HuH-7.5 (cell line): ENCODE measurements around the gene SPATA24.
"Not testable (repeated sequence)": the region's sequence is repeated elsewhere in the genome, so short reads cannot be mapped to it uniquely, and the experiment has no call there.

Experiments used
- DNase-seq: peaks from one replicate; pipeline ENCODE4 v3.0.0; 2011; ENCODE audit warnings: low spot score

The SPATA24 gene

GRCh38 chr5:139382807-139383206 lies 21.1 kb downstream of the SPATA24 start:
- peak; percentile 15 for DNase-seq

- peak; percentile 23 for DNase-seq
Observed at GRCh38 chr5:139381837-139382761, 21.8 kb downstream of the SPATA24 start.

DNA sequence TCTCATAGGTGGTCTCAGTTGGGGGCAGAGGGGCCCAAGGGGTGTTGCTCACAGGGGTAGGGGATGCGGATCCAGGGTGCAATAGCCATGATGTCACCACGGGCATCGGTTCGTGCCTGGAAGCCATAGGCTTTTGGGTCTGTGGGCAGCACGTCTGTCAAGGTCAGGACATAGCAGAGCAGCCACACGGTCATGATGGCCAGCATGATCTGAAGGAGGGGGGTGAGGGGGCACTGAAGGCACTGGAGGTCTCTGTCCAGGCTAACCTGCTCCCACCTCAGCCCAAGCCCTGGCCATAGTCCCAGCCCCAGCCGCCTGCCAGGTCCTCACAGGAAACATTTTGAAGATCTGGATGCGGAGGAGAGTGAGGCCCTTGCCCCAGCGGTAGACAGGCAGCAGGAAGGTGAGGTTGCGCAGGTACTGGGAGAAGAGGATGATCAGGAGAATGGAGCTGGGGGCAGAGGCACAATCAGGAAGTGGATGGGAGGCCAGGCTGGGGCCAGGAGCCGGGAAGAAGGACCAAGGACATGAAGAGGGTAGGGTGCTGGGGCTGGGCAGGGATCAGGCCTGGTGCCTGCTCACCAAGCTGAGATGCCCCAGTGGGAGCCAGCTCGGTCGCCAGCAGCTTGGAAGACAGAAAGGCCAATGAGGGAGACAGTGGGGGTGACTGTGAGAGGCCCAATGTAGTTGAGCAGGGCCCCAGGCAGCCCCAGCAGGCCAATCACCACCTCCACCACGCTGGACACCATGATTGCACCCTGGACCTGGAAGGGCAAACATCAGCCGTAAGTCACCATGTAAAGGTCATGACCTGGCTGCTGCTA lies 24.1 kb downstream of the SPATA24 start:
- peak; percentile 4 for DNase-seq

GRCh38 chr5:139378941-139379361 lies 24.9 kb downstream of the SPATA24 start:
- peak; percentile 16 for DNase-seq

- DNase-seq = no peak
Observed at GRCh38 chr5:139378101-139378825, 25.6 kb downstream of the SPATA24 start.

- no peak for DNase-seq
Observed at GRCh38 chr5:139377226-139377625, 26.7 kb downstream of the SPATA24 start.

DNA sequence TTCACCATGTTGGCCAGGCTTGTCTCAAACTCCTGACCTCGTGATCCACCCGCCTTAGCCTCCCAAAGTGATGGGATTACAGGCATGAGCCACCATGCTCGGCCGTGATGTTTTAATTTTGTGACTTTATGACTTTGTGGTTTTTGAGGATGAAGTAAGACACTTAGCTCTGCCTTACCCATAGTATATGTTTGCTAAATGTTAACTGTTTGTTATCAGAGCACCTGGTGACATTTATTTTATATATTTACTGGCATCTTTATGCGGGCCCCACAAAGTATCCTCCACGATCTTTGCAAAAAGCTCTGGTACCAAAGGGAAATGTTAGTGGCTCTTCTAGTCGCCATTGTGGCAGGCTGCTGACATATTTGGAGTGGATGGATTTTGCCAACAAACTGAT lies 27.5 kb downstream of the SPATA24 start:
- no peak for DNase-seq

DNA sequence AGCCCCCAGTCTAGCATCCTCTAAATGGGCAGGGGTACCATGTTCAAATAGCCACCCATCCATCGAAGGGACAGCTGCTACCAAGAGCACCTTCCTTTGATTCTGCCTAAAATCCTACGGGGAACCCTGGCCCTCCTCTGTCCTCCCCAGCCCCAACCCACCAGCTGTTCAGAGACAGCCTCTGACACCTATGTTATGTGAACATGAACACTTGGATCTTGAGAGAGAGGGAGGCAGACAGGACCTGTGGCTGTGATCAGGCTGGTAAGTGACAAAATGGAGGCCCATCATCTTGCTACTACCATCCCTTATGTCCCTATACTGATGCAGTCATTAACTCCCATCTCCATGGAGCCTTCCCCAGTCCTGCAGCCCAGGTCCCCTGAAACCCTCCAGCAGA lies 29.0 kb downstream of the SPATA24 start:
- DNase-seq = no peak

- no peak for DNase-seq
Observed at GRCh38 chr5:139371482-139372435, 32.1 kb downstream of the SPATA24 start.

DNA sequence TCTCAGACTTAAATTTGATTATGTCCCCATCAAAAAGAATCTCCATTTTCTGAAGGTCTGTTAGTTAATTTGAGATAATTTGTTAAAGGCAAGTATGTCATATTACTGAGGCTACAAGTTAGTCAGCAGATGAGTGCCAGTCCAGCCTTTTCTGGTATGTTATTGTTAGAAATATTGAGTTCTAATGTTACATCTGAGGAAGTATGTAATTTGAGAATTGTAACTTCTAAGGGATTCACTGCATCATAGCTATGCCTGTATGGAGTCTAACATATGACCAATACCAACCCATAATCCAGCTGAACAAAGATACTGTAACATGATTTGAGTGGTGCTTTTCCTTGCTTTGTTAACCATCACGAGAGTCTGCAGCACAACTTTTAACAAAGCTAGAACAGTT lies 34.7 kb downstream of the SPATA24 start:
- no peak for DNase-seq

DNA sequence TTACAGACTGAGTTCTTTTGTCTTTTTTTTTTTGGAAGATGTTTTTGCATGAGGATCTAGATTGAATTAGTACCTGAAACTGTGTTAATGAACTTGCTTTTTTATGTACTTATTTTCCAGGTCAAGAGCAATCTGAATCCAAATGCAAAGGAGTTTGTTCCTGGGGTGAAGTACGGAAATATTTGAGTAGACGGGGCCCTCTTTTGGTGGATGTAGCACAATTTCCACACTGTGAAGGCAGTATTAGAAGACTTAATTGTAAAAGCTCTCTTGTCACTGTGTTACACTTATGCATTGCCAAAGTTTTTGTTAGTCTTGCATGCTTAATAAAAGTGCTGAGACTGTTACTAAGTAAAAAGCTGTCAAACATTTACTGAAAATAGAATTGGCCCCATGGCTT lies 35.3 kb downstream of the SPATA24 start:
- no peak for DNase-seq

DNA sequence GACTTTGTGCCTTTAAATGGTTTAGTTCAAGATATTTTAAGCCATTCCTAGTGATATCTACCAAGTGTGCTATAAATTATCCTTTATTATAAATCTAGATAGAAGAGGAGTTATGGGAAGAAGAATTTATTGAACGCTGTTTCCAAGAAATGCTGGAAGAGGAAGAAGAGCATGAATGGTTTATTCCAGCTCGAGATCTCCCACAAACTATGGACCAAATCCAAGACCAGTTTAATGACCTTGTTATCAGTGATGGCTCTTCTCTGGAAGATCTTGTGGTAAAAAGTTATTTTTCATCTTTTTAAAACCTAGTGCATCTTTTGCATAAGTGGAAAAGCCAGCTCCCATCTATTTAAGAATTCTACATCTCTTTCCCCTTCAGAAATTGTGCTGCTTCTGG lies 39.4 kb downstream of the SPATA24 start:
- DNase-seq = no peak

DNA sequence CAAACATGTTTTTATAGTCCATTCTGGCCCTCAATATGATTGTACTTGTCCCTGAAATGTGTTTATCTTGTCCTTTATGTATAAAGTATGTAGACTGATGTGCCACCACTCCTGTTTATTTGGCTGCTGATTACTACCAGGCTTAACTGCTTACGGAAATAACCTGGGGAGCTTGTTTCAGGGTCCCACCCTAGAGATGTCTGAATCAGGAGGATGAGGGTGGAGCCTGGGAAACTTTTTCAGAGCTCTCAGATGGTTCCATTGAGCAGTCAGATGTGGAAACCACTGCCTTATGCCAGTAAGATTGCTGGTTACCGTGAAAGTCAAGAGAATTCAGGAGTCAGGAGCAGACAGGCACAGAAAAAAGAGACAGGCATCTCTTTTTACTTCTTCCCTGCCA lies 40.0 kb downstream of the SPATA24 start:
- DNase-seq = no peak

DNA sequence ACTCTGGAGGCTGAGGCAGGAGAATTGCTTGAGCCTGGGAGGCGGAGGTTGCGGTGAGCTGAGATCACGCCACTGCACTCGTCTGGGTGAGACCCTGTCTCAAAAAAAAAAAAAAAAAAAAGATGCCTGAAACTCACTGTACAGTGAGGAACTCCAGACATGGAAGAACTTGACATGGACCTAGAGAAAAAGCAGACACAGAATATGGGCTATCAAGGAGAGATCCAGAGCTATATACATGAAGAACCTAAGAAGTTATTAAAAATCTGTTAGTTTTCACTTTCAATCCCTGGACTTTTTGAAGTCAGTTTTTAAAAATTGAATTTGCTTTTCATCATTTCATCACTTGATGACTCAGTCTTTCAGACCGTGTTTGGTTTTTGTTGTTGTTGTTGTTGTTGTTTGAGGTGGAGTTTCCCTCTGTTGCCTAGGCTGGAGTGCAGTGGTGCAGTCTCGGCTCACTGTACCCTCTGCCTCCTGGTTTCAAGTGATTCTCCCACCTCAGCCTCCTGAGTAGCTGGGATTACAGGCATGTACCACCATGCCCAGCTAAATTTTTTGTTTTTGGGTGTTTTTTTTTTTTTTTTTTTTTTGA lies 42.0 kb downstream of the SPATA24 start:
- DNase-seq = no peak

DNA sequence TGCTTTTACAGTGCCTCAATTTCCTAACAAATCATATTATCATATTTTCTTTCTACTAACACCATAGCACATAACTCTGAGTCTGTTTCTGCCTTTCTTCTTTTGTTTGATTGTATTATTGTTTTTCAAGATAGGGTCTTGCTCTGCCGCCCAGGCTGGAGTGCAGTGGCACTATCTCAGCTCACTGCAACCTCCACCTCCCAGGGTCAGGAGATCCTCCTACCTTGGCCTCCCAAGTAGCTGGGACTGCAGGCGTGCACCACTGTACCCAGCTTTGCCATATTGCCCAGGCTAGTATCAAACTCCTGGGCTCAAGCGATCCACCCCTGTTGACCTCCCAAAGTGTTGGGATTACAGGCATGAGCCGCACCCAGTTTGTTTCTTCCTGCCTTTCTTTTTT lies 43.5 kb downstream of the SPATA24 start:
- no peak for DNase-seq

DNA sequence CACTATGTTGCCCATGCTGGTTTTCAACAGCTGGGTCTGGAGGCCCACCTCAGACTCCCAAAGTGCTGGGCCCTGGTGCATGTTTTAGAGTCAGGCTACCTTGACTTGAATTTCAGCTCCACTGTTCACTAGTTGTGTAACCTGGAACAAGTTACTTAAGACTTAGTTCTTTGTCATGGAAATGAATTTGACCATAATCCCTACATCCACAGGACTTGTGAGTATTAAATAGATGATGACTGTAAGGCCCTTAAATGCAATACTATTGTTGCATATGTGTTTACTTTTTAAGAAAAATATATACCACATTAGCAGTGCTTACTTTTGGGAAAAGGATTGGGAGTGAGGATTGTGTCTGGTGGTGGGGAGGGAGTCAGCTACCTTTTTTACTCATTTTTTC lies 45.8 kb downstream of the SPATA24 start:
- DNase-seq = no peak

- DNase-seq = not testable (repeated sequence)
Observed at GRCh38 chr5:139355900-139356299, 48.0 kb downstream of the SPATA24 start.

DNA sequence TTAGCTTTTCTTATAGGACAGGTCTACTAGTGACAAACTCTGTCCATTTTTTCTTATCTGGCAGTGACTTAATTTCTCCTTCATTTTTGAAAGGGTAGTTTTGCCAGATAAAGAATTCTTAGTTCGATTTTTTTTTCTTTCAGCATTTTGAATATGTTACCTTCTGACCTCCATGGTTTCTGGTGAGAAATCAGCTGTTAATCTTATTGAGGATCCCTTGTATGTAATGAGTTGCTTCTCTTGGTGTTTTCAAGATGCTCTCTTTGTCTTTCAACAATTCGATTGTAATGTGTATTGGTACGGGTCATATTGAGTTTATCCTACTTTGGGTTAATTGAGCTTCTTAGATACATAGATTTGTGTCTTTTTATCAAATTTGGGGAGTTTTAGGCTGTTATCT lies 49.7 kb downstream of the SPATA24 start:
- no peak for DNase-seq

GRCh38 chr5:139347863-139348262 lies 56.0 kb downstream of the SPATA24 start:
- not testable (repeated sequence) for DNase-seq
